ENCODE measurements around the gene FUOM. TPM values are rescaled to one million over a fixed set of nuclear protein-coding genes. Genes with fewer than 3 reads are reported as not detected.

Gene FUOM
- total and polyA plus RNA-seq, 9 of the 15 experiments (the other 6 are each of a cell fraction or from before 2014, with no cell fraction given) = 1.8 to 96.1 (median 27.0) TPM

DNA sequence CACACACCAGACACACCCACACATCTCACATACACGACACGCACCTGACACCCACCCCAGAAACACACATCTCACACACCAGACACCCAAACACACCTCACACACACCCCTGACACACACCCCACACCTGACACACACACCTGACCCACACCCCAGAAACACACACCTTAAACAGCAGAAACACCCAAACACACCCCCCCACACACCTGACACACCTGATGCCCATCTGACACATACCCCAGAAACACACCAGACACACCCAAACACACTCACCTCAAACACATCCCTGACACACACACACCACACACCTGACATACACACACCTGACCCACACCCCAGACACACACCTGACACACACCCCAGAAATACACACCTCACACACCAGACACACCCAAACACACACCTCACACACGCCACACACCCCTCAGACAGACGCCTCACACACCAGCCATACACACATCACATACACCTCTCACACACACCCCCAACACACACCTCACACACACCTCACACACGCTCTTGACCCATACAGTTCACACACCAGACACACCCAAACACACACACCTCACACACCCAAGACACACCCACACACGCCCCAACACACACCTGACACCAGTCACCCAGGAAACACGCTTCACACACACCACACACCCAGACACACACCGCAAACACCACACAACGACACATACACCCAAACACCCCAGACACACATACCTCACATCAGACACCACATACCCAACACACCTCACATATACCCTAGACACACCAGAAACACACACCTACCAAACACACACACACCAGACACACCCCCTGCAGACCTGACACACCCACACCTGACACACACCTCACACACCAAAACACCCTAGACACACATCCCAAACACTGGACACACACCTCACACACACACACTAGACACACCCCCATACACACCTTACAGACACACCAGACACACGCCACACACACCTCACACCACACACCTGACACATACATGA, 19.4 kb downstream of the FUOM start:
- CTCF ChIA-PET (ENCODE audit: low intra/inter-chr PET ratio) = no interaction called here
- 34% methylated on average over 8 of the region's 10 CpGs for WGBS (ENCODE audit: insufficient coverage, low coverage, missing lambda C conversion rate)

GRCh38 chr10:133337370-133337725, 20.5 kb downstream of the FUOM start:
- H3K9me3 ChIP-seq (replicated peaks; ENCODE audit: control insufficient read depth, insufficient read depth, low read depth, low read length) = no peaks in the 10 kb centered on the region
- H2AFZ ChIP-seq (ENCODE audit: low read depth, low read length) = no peak overlapping the region
- in situ Hi-C loops (cut with MboI) (no loop called here), intact Hi-C loops (cut with micrococcal nuclease) (no loop called here)
- CTCF ChIA-PET (ENCODE audit: low intra/inter-chr PET ratio) = no interaction called here
- TF ChIP-seq POU5F1 (IDR thresholded peaks at IDR 0.05; ENCODE audit: borderline replicate concordance, low read depth, low read length, partially characterized antibody) (no peak), ZNF133 (CRISPR knock-in tag; IDR thresholded peaks at IDR 0.05) (no peak), SETDB1 (IDR thresholded peaks at IDR 0.05; ENCODE audit: low read length) (no peak), CTCFL (IDR thresholded peaks at IDR 0.05; ENCODE audit: borderline replicate concordance, insufficient read depth, low read depth, low read length, poor library complexity, severe bottlenecking) (no peak), TGIF2 (CRISPR knock-in tag; IDR thresholded peaks at IDR 0.05) (no peak)
- TF ChIP-seq, protein P1, sequence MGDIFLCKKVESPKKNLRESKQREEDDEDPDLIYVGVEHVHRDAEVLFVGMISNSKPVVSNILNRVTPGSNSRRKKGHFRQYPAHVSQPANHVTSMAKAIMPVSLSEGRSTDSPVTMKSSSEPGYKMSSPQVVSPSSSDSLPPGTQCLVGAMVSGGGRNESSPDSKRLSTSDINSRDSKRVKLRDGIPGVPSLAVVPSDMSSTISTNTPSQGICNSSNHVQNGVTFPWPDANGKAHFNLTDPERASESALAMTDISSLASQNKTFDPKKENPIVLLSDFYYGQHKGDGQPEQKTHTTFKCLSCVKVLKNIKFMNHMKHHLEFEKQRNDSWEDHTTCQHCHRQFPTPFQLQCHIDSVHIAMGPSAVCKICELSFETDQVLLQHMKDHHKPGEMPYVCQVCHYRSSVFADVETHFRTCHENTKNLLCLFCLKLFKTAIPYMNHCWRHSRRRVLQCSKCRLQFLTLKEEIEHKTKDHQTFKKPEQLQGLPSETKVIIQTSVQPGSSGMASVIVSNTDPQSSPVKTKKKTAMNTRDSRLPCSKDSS (IDR thresholded peaks at IDR 0.05; ENCODE audit: low read depth, partially characterized antibody) = peak; percentile 12
- ATAC-seq = no peak
- POLR2A ChIA-PET = no interaction called here
- H3K27ac ChIP-seq (ENCODE audit: extremely low read depth, low read depth, low read length) = no peak overlapping the region
- H3K4me3 ChIP-seq = no peak overlapping the region
- no TSS peak for BruUV-seq (replicated peaks)
- no peaks in the 10 kb centered on the region for H3K36me3 ChIP-seq (ENCODE audit: control insufficient read depth, insufficient read depth, low read length)
- no peak for DNase-seq (ENCODE audit: extremely low read depth in 1 of 4, low spot score in 3 of 4)
- H3K9me1 ChIP-seq (ENCODE audit: control insufficient read depth, insufficient read depth, low read length) = no peaks in the 10 kb centered on the region
- peaks cover 0 to 26% of the 10 kb centered on the region in 2 experiments; a peak in 2 of 5 replicates for H3K4me1 ChIP-seq (replicated peaks in 1 of 2; ENCODE audit: control insufficient read depth in 2 of 2, insufficient read depth in 2 of 2, low read length in 2 of 2)
- no peaks in the 10 kb centered on the region for H3K79me2 ChIP-seq (ENCODE audit: control insufficient read depth, insufficient read depth, low read length)
- peak; percentile 68 for FAIRE-seq
- H3K27me3 ChIP-seq (ENCODE audit: control insufficient read depth in 2 of 2, insufficient read depth in 2 of 2, low read length in 2 of 2) = peaks cover 6% of the 10 kb centered on the region in 2 experiments; a peak in 3 of 5 replicates
- no peaks in the 10 kb centered on the region for H4K20me1 ChIP-seq (replicated peaks; ENCODE audit: control insufficient read depth, insufficient read depth, low read length)
- H3K4me2 ChIP-seq (ENCODE audit: insufficient read depth, low read length) = no peak overlapping the region
- H3K9ac ChIP-seq (ENCODE audit: insufficient read depth in 1 of 2, low read depth in 2 of 2, low read length in 2 of 2) = no peak overlapping the region
- 40% methylated on average over 1 of the region's 3 CpGs for WGBS (ENCODE audit: insufficient coverage, low coverage, missing lambda C conversion rate)

More for the DNA sequence above, 19.4 kb downstream of the FUOM start:
- no peaks in the 10 kb centered on the region for H3K9me3 ChIP-seq (replicated peaks; ENCODE audit: control insufficient read depth, insufficient read depth, low read depth, low read length)
- intact Hi-C loops (cut with micrococcal nuclease) (no loop called here), in situ Hi-C loops (cut with MboI) (no loop called here)
- no peak overlapping the region for H3K4me3 ChIP-seq
- H4K20me1 ChIP-seq (replicated peaks; ENCODE audit: control insufficient read depth, insufficient read depth, low read length) = no peaks in the 10 kb centered on the region
- H3K79me2 ChIP-seq (ENCODE audit: control insufficient read depth, insufficient read depth, low read length) = no peaks in the 10 kb centered on the region
- H2AFZ ChIP-seq (ENCODE audit: low read depth, low read length) = no peak overlapping the region
- POLR2A ChIA-PET = no interaction called here
- H3K4me1 ChIP-seq (replicated peaks in 1 of 2; ENCODE audit: control insufficient read depth in 2 of 2, insufficient read depth in 2 of 2, low read length in 2 of 2) = peaks cover 7 to 32% of the 10 kb centered on the region in 2 experiments; a peak in 4 of 5 replicates
- H3K27me3 ChIP-seq (ENCODE audit: control insufficient read depth in 2 of 2, insufficient read depth in 2 of 2, low read length in 2 of 2) = peaks cover 4 to 6% of the 10 kb centered on the region in 2 experiments; a peak in 2 of 5 replicates
- H3K9ac ChIP-seq (ENCODE audit: insufficient read depth in 1 of 2, low read depth in 2 of 2, low read length in 2 of 2) = no peak overlapping the region
- no peak overlapping the region for H3K27ac ChIP-seq (ENCODE audit: extremely low read depth, low read depth, low read length)
- DNase-seq (ENCODE audit: extremely low read depth in 1 of 4, low spot score in 3 of 4) = no peak
- ATAC-seq = no peak
- TF ChIP-seq TSC22D4 (tag; IDR thresholded peaks at IDR 0.05) = no peak
- TF ChIP-seq PHF20 (IDR thresholded peaks at IDR 0.05; ENCODE audit: partially characterized antibody) = peak; percentile 13
- TF ChIP-seq U2AF1 (optimal IDR thresholded peaks at IDR 0.05; ENCODE audit: low read depth, low read length) = no peak
- TF ChIP-seq ZNF140 (CRISPR knock-in tag; IDR thresholded peaks at IDR 0.05) = no peak
- TF ChIP-seq MTA2 (IDR thresholded peaks at IDR 0.05; ENCODE audit: low read depth) = no peak
- no peaks in the 10 kb centered on the region for H3K9me1 ChIP-seq (ENCODE audit: control insufficient read depth, insufficient read depth, low read length)
- no peak overlapping the region for H3K4me2 ChIP-seq (ENCODE audit: insufficient read depth, low read length)
- FAIRE-seq = no peak
- no peaks in the 10 kb centered on the region for H3K36me3 ChIP-seq (ENCODE audit: control insufficient read depth, insufficient read depth, low read length)
- no TSS peak for BruUV-seq (replicated peaks)

Measured in K562 (cell line).